ENCODE data around the gene SLC39A11.

The SLC39A11 gene

GRCh38 chr17:72677108-72677507 lies 415.4 kb downstream of the SLC39A11 start:
- Histone ChIP-seq H3K4me3 (ENCODE audit: insufficient read depth in 1 of 2, low read depth in 1 of 2, low read length in 2 of 2) (no peak overlapping the region), H2BK15ac (ENCODE audit: low read depth, poor library complexity, severe bottlenecking) (no peak overlapping the region), H3K36me3 (ENCODE audit: control insufficient read depth in 1 of 2, insufficient read depth in 2 of 2, low read depth in 1 of 2, low read length in 2 of 2) (no peaks in the 10 kb centered on the region), H2BK12ac (ENCODE audit: low read length in 2 of 2) (no peak overlapping the region), H4K91ac (ENCODE audit: low read length) (no peak overlapping the region), H2BK120ac (ENCODE audit: low read depth, low read length) (no peak overlapping the region), H3K9me3 (ENCODE audit: control insufficient read depth, low read length) (no peaks in the 10 kb centered on the region), H3K27me3 (ENCODE audit: control insufficient read depth in 1 of 2, insufficient read depth in 1 of 2, low read length in 2 of 2) (no peaks in the 10 kb centered on the region), H3K9ac (ENCODE audit: low read length) (no peak overlapping the region), H2AFZ (ENCODE audit: low read depth, low read length) (no peak overlapping the region), H3K4ac (ENCODE audit: low read depth in 1 of 2, low read length in 2 of 2) (no peak overlapping the region), H3K18ac (ENCODE audit: low read depth in 1 of 2, low read length in 2 of 2) (no peak overlapping the region), H3K4me1 (ENCODE audit: control insufficient read depth, insufficient read depth, low read depth, low read length) (peaks cover 6% of the 10 kb centered on the region), H3K79me1 (replicated peaks; ENCODE audit: low read length, poor library complexity, severe bottlenecking) (peaks cover 2% of the 10 kb centered on the region), H3K23ac (ENCODE audit: low read length in 2 of 2) (no peak overlapping the region), H2BK5ac (ENCODE audit: low read depth, low read length, poor library complexity, severe bottlenecking) (no peak overlapping the region), H3K14ac (ENCODE audit: low read length in 2 of 2) (no peak overlapping the region), H3K27ac (ENCODE audit: low read length, poor library complexity, severe bottlenecking) (no peak overlapping the region), H2AK5ac (ENCODE audit: low read length, severe bottlenecking) (no peak overlapping the region), H4K8ac (ENCODE audit: low read length) (no peak overlapping the region), H3K4me2 (ENCODE audit: low read length, poor library complexity, severe bottlenecking) (no peak overlapping the region)
- WGBS: 98% methylated on average over 2 of the region's 2 CpGs
- no peak for DNase-seq

- no peak for DNase-seq
- Histone ChIP-seq H3K4me2 (ENCODE audit: low read length, poor library complexity, severe bottlenecking) (no peak overlapping the region), H3K4me3 (ENCODE audit: insufficient read depth in 1 of 2, low read depth in 1 of 2, low read length in 2 of 2) (no peak overlapping the region), H3K9ac (ENCODE audit: low read length) (no peak overlapping the region), H4K8ac (ENCODE audit: low read length) (no peak overlapping the region), H3K4ac (ENCODE audit: low read depth in 1 of 2, low read length in 2 of 2) (no peak overlapping the region), H2BK120ac (ENCODE audit: low read depth, low read length) (no peak overlapping the region), H3K23ac (ENCODE audit: low read length in 2 of 2) (no peak overlapping the region), H2BK5ac (ENCODE audit: low read depth, low read length, poor library complexity, severe bottlenecking) (no peak overlapping the region), H2BK12ac (ENCODE audit: low read length in 2 of 2) (no peak overlapping the region), H4K91ac (ENCODE audit: low read length) (no peak overlapping the region), H3K27ac (ENCODE audit: low read length, poor library complexity, severe bottlenecking) (no peak overlapping the region), H2AFZ (ENCODE audit: low read depth, low read length) (no peak overlapping the region), H3K4me1 (ENCODE audit: control insufficient read depth, insufficient read depth, low read depth, low read length) (peaks cover 4% of the 10 kb centered on the region), H3K18ac (ENCODE audit: low read depth in 1 of 2, low read length in 2 of 2) (no peak overlapping the region), H3K9me3 (ENCODE audit: control insufficient read depth, low read length) (peaks cover 3% of the 10 kb centered on the region), H3K79me1 (replicated peaks; ENCODE audit: low read length, poor library complexity, severe bottlenecking) (peaks cover 2% of the 10 kb centered on the region), H2BK15ac (ENCODE audit: low read depth, poor library complexity, severe bottlenecking) (no peak overlapping the region), H3K14ac (ENCODE audit: low read length in 2 of 2) (no peak overlapping the region), H3K36me3 (ENCODE audit: control insufficient read depth in 1 of 2, insufficient read depth in 2 of 2, low read depth in 1 of 2, low read length in 2 of 2) (no peaks in the 10 kb centered on the region), H3K27me3 (ENCODE audit: control insufficient read depth in 1 of 2, insufficient read depth in 1 of 2, low read length in 2 of 2) (no peaks in the 10 kb centered on the region), H2AK5ac (ENCODE audit: low read length, severe bottlenecking) (no peak overlapping the region)
- WGBS: 88% methylated on average over 3 of the region's 4 CpGs
Measured at GRCh38 chr17:72672729-72673128, 419.8 kb downstream of the SLC39A11 start.

DNA sequence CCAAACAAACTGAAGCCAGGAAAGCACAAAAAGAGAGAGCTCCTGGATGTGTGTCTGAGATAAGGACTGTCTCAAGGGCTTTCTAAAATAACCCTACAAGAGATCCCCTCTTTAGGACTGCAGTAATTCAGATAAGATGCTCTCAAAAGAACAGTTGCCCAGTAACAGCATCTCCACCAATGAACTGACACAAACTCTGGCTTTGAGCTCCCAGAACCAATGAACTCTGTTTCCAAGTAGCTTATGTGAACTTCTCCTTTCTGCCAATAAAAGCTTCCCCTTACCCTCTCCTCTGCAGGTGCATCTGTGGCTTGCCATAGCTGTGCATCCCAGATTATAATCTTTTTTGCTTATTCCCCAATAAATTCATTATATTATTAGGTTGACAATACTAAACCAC lies 421.5 kb downstream of the SLC39A11 start:
- no peak overlapping the region for H3K4me2 ChIP-seq (ENCODE audit: low read length, poor library complexity, severe bottlenecking)

DNA sequence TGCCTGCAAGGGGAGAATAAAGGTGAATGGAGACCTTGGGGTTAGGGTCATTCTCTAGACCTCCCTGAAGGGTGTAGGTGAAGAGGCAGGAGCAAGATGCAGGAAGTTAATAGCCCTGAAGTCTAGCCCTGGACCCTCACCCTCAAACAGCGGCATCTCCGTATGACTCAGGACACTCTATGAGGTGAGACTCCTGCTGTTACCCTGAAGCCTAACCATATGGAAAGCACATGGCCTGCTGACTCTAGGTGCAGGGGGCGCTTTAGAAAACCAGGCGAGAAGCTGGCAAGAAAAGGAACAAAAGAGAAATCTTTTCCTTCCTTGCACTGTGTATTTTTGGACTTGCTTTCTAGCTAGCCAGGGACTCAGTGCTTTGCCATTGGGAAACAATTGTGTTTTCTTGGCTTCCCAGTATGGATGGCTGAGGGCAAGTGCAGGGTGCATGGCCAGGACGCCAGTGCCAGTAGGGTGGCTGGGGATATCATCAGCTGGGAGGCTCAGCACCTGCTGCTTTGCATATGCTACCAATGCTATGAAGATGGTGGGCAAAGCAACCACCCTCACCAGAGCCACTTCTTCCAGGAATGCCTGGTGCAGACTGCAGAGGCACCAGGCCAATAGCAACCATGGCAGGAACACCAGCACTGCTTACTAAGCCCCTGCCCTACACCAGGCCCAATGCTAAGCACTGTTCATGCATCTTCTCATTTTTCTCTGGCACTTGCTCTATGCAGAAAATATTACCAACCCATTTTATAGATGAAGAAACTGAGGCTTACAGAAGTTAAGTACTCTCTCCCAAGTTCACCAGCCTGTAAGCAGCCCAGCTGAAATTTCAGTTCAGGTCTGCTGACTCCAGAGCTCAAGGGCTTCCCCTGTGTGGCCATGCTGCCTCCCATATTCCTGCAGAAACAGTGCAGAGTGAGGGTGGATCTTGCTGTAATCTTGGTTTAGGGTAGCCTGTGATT lies 425.1 kb downstream of the SLC39A11 start:
- Histone ChIP-seq H3K9ac (ENCODE audit: low read length) (no peak overlapping the region), H3K14ac (ENCODE audit: low read length in 2 of 2) (no peak overlapping the region), H2BK5ac (ENCODE audit: low read depth, low read length, poor library complexity, severe bottlenecking) (no peak overlapping the region), H3K4me1 (ENCODE audit: control insufficient read depth, insufficient read depth, low read depth, low read length) (peaks cover 9% of the 10 kb centered on the region), H3K4ac (ENCODE audit: low read depth in 1 of 2, low read length in 2 of 2) (no peak overlapping the region), H3K4me3 (ENCODE audit: insufficient read depth in 1 of 2, low read depth in 1 of 2, low read length in 2 of 2) (no peak overlapping the region), H3K23ac (ENCODE audit: low read length in 2 of 2) (no peak overlapping the region), H4K91ac (ENCODE audit: low read length) (no peak overlapping the region), H3K4me2 (ENCODE audit: low read length, poor library complexity, severe bottlenecking) (no peak overlapping the region), H3K9me3 (ENCODE audit: control insufficient read depth, low read length) (peaks cover 3% of the 10 kb centered on the region), H3K27ac (ENCODE audit: low read length, poor library complexity, severe bottlenecking) (no peak overlapping the region), H3K27me3 (ENCODE audit: control insufficient read depth in 1 of 2, insufficient read depth in 1 of 2, low read length in 2 of 2) (peaks cover 0 to 4% of the 10 kb centered on the region in 2 experiments), H3K79me1 (replicated peaks; ENCODE audit: low read length, poor library complexity, severe bottlenecking) (peaks cover 2% of the 10 kb centered on the region), H2BK12ac (ENCODE audit: low read length in 2 of 2) (no peak overlapping the region), H2AK5ac (ENCODE audit: low read length, severe bottlenecking) (no peak overlapping the region), H3K36me3 (ENCODE audit: control insufficient read depth in 1 of 2, insufficient read depth in 2 of 2, low read depth in 1 of 2, low read length in 2 of 2) (no peaks in the 10 kb centered on the region), H4K8ac (ENCODE audit: low read length) (no peak overlapping the region), H2BK15ac (ENCODE audit: low read depth, poor library complexity, severe bottlenecking) (no peak overlapping the region), H2BK120ac (ENCODE audit: low read depth, low read length) (no peak overlapping the region), H3K18ac (ENCODE audit: low read depth in 1 of 2, low read length in 2 of 2) (no peak overlapping the region), H2AFZ (ENCODE audit: low read depth, low read length) (no peak overlapping the region)
- DNase-seq: no peak
- 87% methylated on average over 5 of the region's 5 CpGs for WGBS

More for the DNA sequence above, 421.5 kb downstream of the SLC39A11 start:
- H3K4ac ChIP-seq (ENCODE audit: low read depth in 1 of 2, low read length in 2 of 2): no peak overlapping the region
- no peak overlapping the region for H2AK5ac ChIP-seq (ENCODE audit: low read length, severe bottlenecking)
- H2BK5ac ChIP-seq (ENCODE audit: low read depth, low read length, poor library complexity, severe bottlenecking): no peak overlapping the region
- no peak for DNase-seq
- H3K27me3 ChIP-seq (ENCODE audit: control insufficient read depth in 1 of 2, insufficient read depth in 1 of 2, low read length in 2 of 2): peaks cover 0 to 4% of the 10 kb centered on the region in 2 experiments
- H3K9ac ChIP-seq (ENCODE audit: low read length): no peak overlapping the region
- H3K23ac ChIP-seq (ENCODE audit: low read length in 2 of 2): no peak overlapping the region
- no peak overlapping the region for H2AFZ ChIP-seq (ENCODE audit: low read depth, low read length)
- H3K4me3 ChIP-seq (ENCODE audit: insufficient read depth in 1 of 2, low read depth in 1 of 2, low read length in 2 of 2): no peak overlapping the region
- no peak overlapping the region for H3K27ac ChIP-seq (ENCODE audit: low read length, poor library complexity, severe bottlenecking)
- no peak overlapping the region for H2BK15ac ChIP-seq (ENCODE audit: low read depth, poor library complexity, severe bottlenecking)
- no peak overlapping the region for H2BK12ac ChIP-seq (ENCODE audit: low read length in 2 of 2)
- peaks cover 3% of the 10 kb centered on the region for H3K9me3 ChIP-seq (ENCODE audit: control insufficient read depth, low read length)
- no peak overlapping the region for H2BK120ac ChIP-seq (ENCODE audit: low read depth, low read length)
- H4K91ac ChIP-seq (ENCODE audit: low read length): no peak overlapping the region
- H3K14ac ChIP-seq (ENCODE audit: low read length in 2 of 2): no peak overlapping the region
- peaks cover 2% of the 10 kb centered on the region for H3K79me1 ChIP-seq (replicated peaks; ENCODE audit: low read length, poor library complexity, severe bottlenecking)
- no peak overlapping the region for H4K8ac ChIP-seq (ENCODE audit: low read length)
- peaks cover 9% of the 10 kb centered on the region for H3K4me1 ChIP-seq (ENCODE audit: control insufficient read depth, insufficient read depth, low read depth, low read length)
- no peak overlapping the region for H3K18ac ChIP-seq (ENCODE audit: low read depth in 1 of 2, low read length in 2 of 2)
- H3K36me3 ChIP-seq (ENCODE audit: control insufficient read depth in 1 of 2, insufficient read depth in 2 of 2, low read depth in 1 of 2, low read length in 2 of 2): no peaks in the 10 kb centered on the region

Measured in mesenchymal stem cell (in vitro differentiated cells and primary cell).